ENCODE results near the gene ASCC1.

Gene ASCC1

DNA sequence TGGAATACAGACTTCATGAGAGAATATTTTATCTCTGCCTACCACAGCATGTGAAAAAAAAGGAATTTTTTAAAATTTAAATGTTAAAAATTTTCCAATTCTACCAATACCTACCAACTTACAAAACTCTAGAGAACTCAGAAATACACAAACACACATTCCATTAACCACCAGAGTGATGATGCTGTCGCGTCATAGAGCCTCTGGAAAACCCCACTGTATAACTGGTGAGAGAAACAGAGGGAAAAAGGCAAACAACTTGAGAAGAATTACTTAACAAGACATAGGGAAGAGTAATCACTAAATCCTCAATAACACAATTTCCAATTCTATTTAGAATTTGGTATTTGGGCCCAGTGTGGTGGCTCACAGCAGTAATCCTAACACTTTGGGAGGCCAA lies 121.5 kb downstream of the ASCC1 start:
- H3K4ac ChIP-seq (ENCODE audit: low read depth, low read length), result no peak overlapping the region
- no peaks in the 10 kb centered on the region for H3K79me2 ChIP-seq (ENCODE audit: control insufficient read depth, insufficient read depth, low read length)
- H3K79me1 ChIP-seq (ENCODE audit: low read length), result no peaks in the 10 kb centered on the region
- H2BK120ac ChIP-seq (ENCODE audit: low read depth, low read length), result no peak overlapping the region
- H3K18ac ChIP-seq (ENCODE audit: low read length), result no peak overlapping the region
- no peak overlapping the region for H4K5ac ChIP-seq (ENCODE audit: low read length)
- H2BK5ac ChIP-seq (ENCODE audit: low read length), result no peak overlapping the region
- H3K23ac ChIP-seq (ENCODE audit: low read length), result no peak overlapping the region
- H3K4me2 ChIP-seq (ENCODE audit: low read length), result no peak overlapping the region
- WGBS (ENCODE audit: extremely low coverage, insufficient coverage, low lambda C conversion rate), result no CpG with 5 or more reads among the region's 2 CpGs
- no peaks in the 10 kb centered on the region for H3K36me3 ChIP-seq (ENCODE audit: control insufficient read depth, insufficient read depth, low read length)
- peaks cover 2% of the 10 kb centered on the region for H3K27me3 ChIP-seq (ENCODE audit: insufficient read depth, low read length, poor library complexity)
- no peak overlapping the region for H3K27ac ChIP-seq (ENCODE audit: low read depth, low read length)
- no peak overlapping the region for H3K9ac ChIP-seq (ENCODE audit: low read length)
- no peak for DNase-seq
- H4K8ac ChIP-seq (ENCODE audit: low read depth, low read length), result no peak overlapping the region
- H2AK5ac ChIP-seq (ENCODE audit: low read length), result no peak overlapping the region
- no peak overlapping the region for H3K4me3 ChIP-seq (ENCODE audit: low read length)
- H2BK15ac ChIP-seq (replicated peaks; ENCODE audit: low read depth), result no peak overlapping the region
- no peak overlapping the region for H3K56ac ChIP-seq (ENCODE audit: low read length)
- H3K4me1 ChIP-seq (ENCODE audit: control insufficient read depth, low read depth, low read length), result no peaks in the 10 kb centered on the region

DNA sequence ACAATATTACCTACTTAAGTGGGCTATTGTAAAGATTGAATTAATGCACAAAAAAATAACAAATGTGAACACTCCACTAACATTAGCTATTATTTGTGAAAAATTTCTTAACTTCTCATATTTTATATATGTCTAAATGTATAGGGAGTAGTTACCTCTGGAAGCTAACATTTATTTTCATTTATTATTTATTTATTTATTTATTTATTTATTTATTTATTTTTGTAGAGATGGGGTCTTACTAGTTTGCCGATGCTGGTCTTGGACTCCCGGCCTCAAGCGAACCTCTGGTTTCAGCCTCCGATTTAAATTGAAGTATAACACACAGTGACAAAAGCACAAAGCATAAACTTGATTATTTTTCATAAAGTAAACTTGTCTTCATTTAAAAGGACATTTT lies 122.6 kb downstream of the ASCC1 start:
- no peak overlapping the region for H3K18ac ChIP-seq (ENCODE audit: low read length)
- no peak overlapping the region for H3K56ac ChIP-seq (ENCODE audit: low read length)
- H3K9ac ChIP-seq (ENCODE audit: low read length), result no peak overlapping the region
- no peak overlapping the region for H2BK5ac ChIP-seq (ENCODE audit: low read length)
- no peaks in the 10 kb centered on the region for H3K79me1 ChIP-seq (ENCODE audit: low read length)
- H3K4me2 ChIP-seq (ENCODE audit: low read length), result no peak overlapping the region
- no peak overlapping the region for H2BK120ac ChIP-seq (ENCODE audit: low read depth, low read length)
- H3K36me3 ChIP-seq (ENCODE audit: control insufficient read depth, insufficient read depth, low read length), result no peaks in the 10 kb centered on the region
- H4K8ac ChIP-seq (ENCODE audit: low read depth, low read length), result no peak overlapping the region
- H3K27ac ChIP-seq (ENCODE audit: low read depth, low read length), result no peak overlapping the region
- H2BK15ac ChIP-seq (replicated peaks; ENCODE audit: low read depth), result no peak overlapping the region
- H3K4me1 ChIP-seq (ENCODE audit: control insufficient read depth, low read depth, low read length), result no peaks in the 10 kb centered on the region
- H3K79me2 ChIP-seq (ENCODE audit: control insufficient read depth, insufficient read depth, low read length), result no peaks in the 10 kb centered on the region
- no CpG with 5 or more reads among the region's 4 CpGs for WGBS (ENCODE audit: extremely low coverage, insufficient coverage, low lambda C conversion rate)
- H3K23ac ChIP-seq (ENCODE audit: low read length), result no peak overlapping the region
- H3K27me3 ChIP-seq (ENCODE audit: insufficient read depth, low read length, poor library complexity), result peaks cover 8% of the 10 kb centered on the region
- H2AK5ac ChIP-seq (ENCODE audit: low read length), result no peak overlapping the region
- no peak overlapping the region for H3K4me3 ChIP-seq (ENCODE audit: low read length)
- no peak overlapping the region for H4K5ac ChIP-seq (ENCODE audit: low read length)
- DNase-seq, result no peak
- H3K4ac ChIP-seq (ENCODE audit: low read depth, low read length), result no peak overlapping the region

DNA sequence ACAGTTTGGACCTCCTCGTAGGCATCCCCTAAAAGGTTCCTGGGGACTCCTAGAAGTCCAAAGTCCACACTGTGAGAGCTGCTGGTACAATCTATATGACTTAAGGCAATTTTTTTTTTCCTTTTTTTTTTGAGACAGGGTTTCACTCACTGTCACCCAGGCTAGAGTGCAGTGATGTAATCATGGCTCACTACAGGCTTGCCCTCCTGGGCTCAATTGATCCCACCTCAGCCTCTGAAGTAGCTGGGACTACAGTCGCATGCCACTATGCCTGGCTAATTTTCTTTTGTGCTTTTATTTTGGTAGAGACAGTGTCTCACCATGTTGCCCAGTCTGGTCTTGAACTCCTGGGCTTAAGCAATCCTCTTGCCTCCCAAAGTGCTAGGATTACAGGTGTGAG lies 123.1 kb downstream of the ASCC1 start:
- Histone ChIP-seq H3K4me2 (ENCODE audit: low read length) (no peak overlapping the region), H3K4ac (ENCODE audit: low read depth, low read length) (no peak overlapping the region), H3K4me3 (ENCODE audit: low read length) (no peak overlapping the region), H3K79me2 (ENCODE audit: control insufficient read depth, insufficient read depth, low read length) (no peaks in the 10 kb centered on the region), H4K5ac (ENCODE audit: low read length) (no peak overlapping the region), H3K36me3 (ENCODE audit: control insufficient read depth, insufficient read depth, low read length) (no peaks in the 10 kb centered on the region), H3K56ac (ENCODE audit: low read length) (no peak overlapping the region), H3K27me3 (ENCODE audit: insufficient read depth, low read length, poor library complexity) (peaks cover 12% of the 10 kb centered on the region), H3K23ac (ENCODE audit: low read length) (no peak overlapping the region), H3K27ac (ENCODE audit: low read depth, low read length) (no peak overlapping the region), H3K9ac (ENCODE audit: low read length) (no peak overlapping the region), H2AK5ac (ENCODE audit: low read length) (no peak overlapping the region), H3K79me1 (ENCODE audit: low read length) (no peaks in the 10 kb centered on the region), H4K8ac (ENCODE audit: low read depth, low read length) (no peak overlapping the region), H3K4me1 (ENCODE audit: control insufficient read depth, low read depth, low read length) (peaks cover 2% of the 10 kb centered on the region), H2BK5ac (ENCODE audit: low read length) (no peak overlapping the region), H2BK15ac (replicated peaks; ENCODE audit: low read depth) (no peak overlapping the region), H2BK120ac (ENCODE audit: low read depth, low read length) (no peak overlapping the region), H3K18ac (ENCODE audit: low read length) (no peak overlapping the region)
- DNase-seq, result no peak
- WGBS (ENCODE audit: extremely low coverage, insufficient coverage, low lambda C conversion rate), result no CpG with 5 or more reads among the region's 2 CpGs

DNA sequence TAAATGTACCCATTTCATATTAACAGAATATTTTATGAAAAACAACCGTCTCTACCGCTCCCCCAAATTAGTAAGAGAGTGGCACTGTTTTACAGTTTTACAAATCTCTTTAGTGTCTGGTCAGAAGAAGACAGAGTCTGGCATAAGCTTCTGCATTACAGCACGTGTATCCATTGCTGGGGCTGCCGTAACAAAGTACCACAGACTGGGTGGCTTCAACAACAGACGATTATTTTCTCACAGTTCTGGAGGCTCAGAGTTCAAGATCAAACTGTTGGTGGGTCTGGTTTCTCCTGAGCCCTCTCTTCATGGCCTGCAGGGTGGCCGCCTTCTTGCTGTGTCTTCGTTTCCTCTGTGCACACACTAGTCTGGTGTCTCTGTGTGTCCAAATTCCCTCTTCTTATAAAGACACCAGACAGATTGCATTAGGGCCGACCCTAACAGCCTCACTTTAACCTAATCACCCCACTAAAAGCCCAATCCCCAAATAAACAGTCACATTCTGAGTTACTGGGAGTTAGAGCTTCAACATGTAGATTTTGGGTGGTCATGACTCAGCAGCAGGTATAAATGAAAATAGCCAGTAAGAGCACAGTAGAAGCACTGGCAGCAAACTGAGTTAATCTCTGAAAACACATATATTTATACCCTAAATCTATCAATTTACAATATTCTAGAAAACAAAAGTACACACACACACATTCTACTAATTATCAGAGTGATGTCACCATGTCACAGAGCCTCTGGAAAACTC lies 123.7 kb downstream of the ASCC1 start:
- no peak overlapping the region for H2BK15ac ChIP-seq (replicated peaks; ENCODE audit: low read depth)
- H3K4me1 ChIP-seq (ENCODE audit: control insufficient read depth, low read depth, low read length), result peaks cover 2% of the 10 kb centered on the region
- no peak for DNase-seq
- H3K4me3 ChIP-seq (ENCODE audit: low read length), result no peak overlapping the region
- H3K79me2 ChIP-seq (ENCODE audit: control insufficient read depth, insufficient read depth, low read length), result no peaks in the 10 kb centered on the region
- H4K8ac ChIP-seq (ENCODE audit: low read depth, low read length), result no peak overlapping the region
- H2AK5ac ChIP-seq (ENCODE audit: low read length), result no peak overlapping the region
- no peak overlapping the region for H3K4me2 ChIP-seq (ENCODE audit: low read length)
- H3K23ac ChIP-seq (ENCODE audit: low read length), result no peak overlapping the region
- peak overlapping the region; percentile 12 for H3K56ac ChIP-seq (ENCODE audit: low read length)
- no peaks in the 10 kb centered on the region for H3K79me1 ChIP-seq (ENCODE audit: low read length)
- no peak overlapping the region for H3K18ac ChIP-seq (ENCODE audit: low read length)
- H4K5ac ChIP-seq (ENCODE audit: low read length), result no peak overlapping the region
- no peak overlapping the region for H2BK120ac ChIP-seq (ENCODE audit: low read depth, low read length)
- no CpG with 5 or more reads among the region's 8 CpGs for WGBS (ENCODE audit: extremely low coverage, insufficient coverage, low lambda C conversion rate)
- no peak overlapping the region for H3K9ac ChIP-seq (ENCODE audit: low read length)
- no peaks in the 10 kb centered on the region for H3K36me3 ChIP-seq (ENCODE audit: control insufficient read depth, insufficient read depth, low read length)
- peaks cover 19% of the 10 kb centered on the region for H3K27me3 ChIP-seq (ENCODE audit: insufficient read depth, low read length, poor library complexity)
- H3K27ac ChIP-seq (ENCODE audit: low read depth, low read length), result no peak overlapping the region
- no peak overlapping the region for H3K4ac ChIP-seq (ENCODE audit: low read depth, low read length)
- H2BK5ac ChIP-seq (ENCODE audit: low read length), result no peak overlapping the region

DNA sequence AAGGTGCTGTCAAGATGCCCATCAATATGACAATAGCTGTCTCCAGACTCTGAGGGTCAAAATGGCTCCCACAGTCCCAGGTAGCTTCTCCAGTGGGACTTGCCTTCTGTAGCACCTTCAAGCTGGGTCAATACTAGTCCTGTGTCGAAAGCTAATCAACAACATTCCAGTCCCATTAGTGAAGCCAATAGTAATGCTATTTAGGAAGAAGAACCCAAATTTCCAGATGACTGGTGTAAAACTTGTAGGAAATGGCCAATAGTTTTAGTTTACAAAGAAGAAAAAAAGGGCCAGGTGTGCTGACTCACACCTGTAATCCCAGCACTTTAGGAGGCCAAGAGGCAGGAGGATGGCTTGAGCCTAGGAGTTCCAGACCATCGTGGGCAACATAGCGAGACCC lies 125.8 kb downstream of the ASCC1 start:
- peaks cover 29% of the 10 kb centered on the region for H3K27me3 ChIP-seq (ENCODE audit: insufficient read depth, low read length, poor library complexity)

DNA sequence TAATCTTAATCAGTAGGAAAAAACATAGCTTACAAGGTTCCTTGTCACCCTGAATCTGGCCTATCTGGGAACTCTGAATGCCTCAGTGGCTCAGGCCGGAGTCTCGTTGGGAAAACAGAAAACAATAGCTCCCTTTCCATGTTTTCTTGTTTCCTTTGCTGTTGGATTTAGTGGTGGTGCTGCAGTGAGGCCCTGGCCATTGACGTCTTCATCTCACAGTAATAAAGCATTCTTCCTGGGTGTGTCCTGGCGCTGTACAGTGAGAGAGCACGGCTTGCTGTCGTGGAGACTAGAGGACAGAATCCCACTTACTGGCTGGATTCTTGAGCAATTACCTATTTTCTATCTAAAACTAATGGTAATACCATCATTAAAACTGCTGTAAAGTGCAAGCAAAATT lies 126.5 kb downstream of the ASCC1 start:
- Histone ChIP-seq H3K4ac (ENCODE audit: low read depth, low read length) (no peak overlapping the region), H3K4me1 (ENCODE audit: control insufficient read depth, low read depth, low read length) (peaks cover 2% of the 10 kb centered on the region), H3K27me3 (ENCODE audit: insufficient read depth, low read length, poor library complexity) (peaks cover 29% of the 10 kb centered on the region), H2BK15ac (replicated peaks; ENCODE audit: low read depth) (no peak overlapping the region), H3K23ac (ENCODE audit: low read length) (no peak overlapping the region), H3K4me2 (ENCODE audit: low read length) (no peak overlapping the region), H3K9ac (ENCODE audit: low read length) (no peak overlapping the region), H2AK5ac (ENCODE audit: low read length) (no peak overlapping the region), H3K79me2 (ENCODE audit: control insufficient read depth, insufficient read depth, low read length) (no peaks in the 10 kb centered on the region), H3K36me3 (ENCODE audit: control insufficient read depth, insufficient read depth, low read length) (no peaks in the 10 kb centered on the region), H3K18ac (ENCODE audit: low read length) (no peak overlapping the region), H3K79me1 (ENCODE audit: low read length) (no peaks in the 10 kb centered on the region), H4K5ac (ENCODE audit: low read length) (no peak overlapping the region), H3K4me3 (ENCODE audit: low read length) (no peak overlapping the region), H2BK120ac (ENCODE audit: low read depth, low read length) (no peak overlapping the region), H3K56ac (ENCODE audit: low read length) (no peak overlapping the region), H3K27ac (ENCODE audit: low read depth, low read length) (no peak overlapping the region), H4K8ac (ENCODE audit: low read depth, low read length) (no peak overlapping the region), H2BK5ac (ENCODE audit: low read length) (no peak overlapping the region)
- no peak for DNase-seq
- WGBS (ENCODE audit: extremely low coverage, insufficient coverage, low lambda C conversion rate), result no CpG with 5 or more reads among the region's 6 CpGs

More for the DNA sequence above, 125.8 kb downstream of the ASCC1 start:
- no peak overlapping the region for H3K56ac ChIP-seq (ENCODE audit: low read length)
- H3K79me2 ChIP-seq (ENCODE audit: control insufficient read depth, insufficient read depth, low read length), result no peaks in the 10 kb centered on the region
- H3K18ac ChIP-seq (ENCODE audit: low read length), result no peak overlapping the region
- H3K4me2 ChIP-seq (ENCODE audit: low read length), result no peak overlapping the region
- DNase-seq, result no peak
- H3K36me3 ChIP-seq (ENCODE audit: control insufficient read depth, insufficient read depth, low read length), result no peaks in the 10 kb centered on the region
- H4K5ac ChIP-seq (ENCODE audit: low read length), result no peak overlapping the region
- no peaks in the 10 kb centered on the region for H3K79me1 ChIP-seq (ENCODE audit: low read length)
- H2AK5ac ChIP-seq (ENCODE audit: low read length), result no peak overlapping the region
- no peak overlapping the region for H3K9ac ChIP-seq (ENCODE audit: low read length)
- no peak overlapping the region for H2BK15ac ChIP-seq (replicated peaks; ENCODE audit: low read depth)
- H3K4me3 ChIP-seq (ENCODE audit: low read length), result no peak overlapping the region
- no peak overlapping the region for H2BK5ac ChIP-seq (ENCODE audit: low read length)
- no peak overlapping the region for H3K4ac ChIP-seq (ENCODE audit: low read depth, low read length)
- no peak overlapping the region for H3K27ac ChIP-seq (ENCODE audit: low read depth, low read length)
- WGBS (ENCODE audit: extremely low coverage, insufficient coverage, low lambda C conversion rate), result no CpG with 5 or more reads among the region's 3 CpGs
- no peak overlapping the region for H4K8ac ChIP-seq (ENCODE audit: low read depth, low read length)
- no peak overlapping the region for H2BK120ac ChIP-seq (ENCODE audit: low read depth, low read length)
- H3K4me1 ChIP-seq (ENCODE audit: control insufficient read depth, low read depth, low read length), result peaks cover 2% of the 10 kb centered on the region
- no peak overlapping the region for H3K23ac ChIP-seq (ENCODE audit: low read length)
